Type B pancreatic cell (in vitro differentiated cells): ENCODE results near the gene IL12RB1. TPM values are rescaled to one million over a fixed set of nuclear protein-coding genes. Genes with fewer than 3 reads are reported as not detected.

Source experiments
- DNase-seq: peaks from one replicate; pipeline ENCODE4 v3.0.0; 2021; ENCODE audit warnings: mixed read lengths; ENCODE audit not compliant: unreplicated experiment; ENCODE audit errors: extremely low spot score
- H3K27ac Mint-ChIP-seq: 2 replicates; pipeline ENCODE4 v1.8.0; 2021; ENCODE audit warnings: mild to moderate bottlenecking, mixed read lengths
- H3K27me3 Mint-ChIP-seq: 2 replicates; pipeline ENCODE4 v1.8.0; 2021; ENCODE audit warnings: mixed read lengths
- H3K36me3 Mint-ChIP-seq: 2 replicates; pipeline ENCODE4 v1.8.0; 2021; ENCODE audit warnings: mixed read lengths
- H3K4me1 Mint-ChIP-seq: one replicate; pipeline ENCODE4 v1.8.0; 2021; ENCODE audit warnings: mixed read lengths; ENCODE audit not compliant: unreplicated experiment
- H3K4me3 Mint-ChIP-seq: 2 replicates; pipeline ENCODE4 v1.8.0; 2021; ENCODE audit warnings: mild to moderate bottlenecking, mixed read lengths
- H3K9me3 Mint-ChIP-seq: 2 replicates; pipeline ENCODE4 v1.8.0; 2021; ENCODE audit warnings: mixed read lengths
- CTCF ChIP-seq: fragments of 200-600 bp; sonication (generic); conservative IDR thresholded peaks from 2 replicates; pipeline ENCODE4 v1.5.0; 2021; ENCODE audit warnings: antibody characterized with exemption, mild to moderate bottlenecking
- total RNA-seq: library from RNA; stranded (reverse); gene quantifications from 2 replicates; pipeline ENCODE4 v1.2.1, GENCODE V29; 2021; ENCODE audit warnings: low replicate concordance

IL12RB1 gene
- total RNA-seq, 1 donor from 2014 or later = not detected

- no peak for TF ChIP-seq CTCF
- H3K27ac Mint-ChIP-seq = no peak overlapping the region
- no peaks in the 10 kb centered on the region for H3K4me1 Mint-ChIP-seq
- no peak overlapping the region for H3K4me3 Mint-ChIP-seq
- peaks cover 8% of the 10 kb centered on the region for H3K27me3 Mint-ChIP-seq
- H3K36me3 Mint-ChIP-seq = no peaks in the 10 kb centered on the region
- no peak for DNase-seq
- no peaks in the 10 kb centered on the region for H3K9me3 Mint-ChIP-seq
These were observed 57.0 kb downstream of the IL12RB1 start for GRCh38 chr19:18029617-18030338.

- Mint-ChIP-seq H3K27ac (no peak overlapping the region), H3K27me3 (peaks cover 8% of the 10 kb centered on the region), H3K9me3 (no peaks in the 10 kb centered on the region), H3K4me1 (peaks cover 3% of the 10 kb centered on the region), H3K36me3 (no peaks in the 10 kb centered on the region), H3K4me3 (no peak overlapping the region)
- no peak for TF ChIP-seq CTCF
- no peak for DNase-seq
These were observed 59.6 kb downstream of the IL12RB1 start for GRCh38 chr19:18027151-18027550.

GRCh38 chr19:18023622-18024251 lies 63.0 kb downstream of the IL12RB1 start:
- no peak overlapping the region for H3K4me3 Mint-ChIP-seq
- no peak for DNase-seq
- no peaks in the 10 kb centered on the region for H3K9me3 Mint-ChIP-seq
- H3K27me3 Mint-ChIP-seq = peaks cover 4% of the 10 kb centered on the region
- peaks cover 4% of the 10 kb centered on the region for H3K4me1 Mint-ChIP-seq
- no peak overlapping the region for H3K27ac Mint-ChIP-seq
- no peak for TF ChIP-seq CTCF
- no peaks in the 10 kb centered on the region for H3K36me3 Mint-ChIP-seq

DNA sequence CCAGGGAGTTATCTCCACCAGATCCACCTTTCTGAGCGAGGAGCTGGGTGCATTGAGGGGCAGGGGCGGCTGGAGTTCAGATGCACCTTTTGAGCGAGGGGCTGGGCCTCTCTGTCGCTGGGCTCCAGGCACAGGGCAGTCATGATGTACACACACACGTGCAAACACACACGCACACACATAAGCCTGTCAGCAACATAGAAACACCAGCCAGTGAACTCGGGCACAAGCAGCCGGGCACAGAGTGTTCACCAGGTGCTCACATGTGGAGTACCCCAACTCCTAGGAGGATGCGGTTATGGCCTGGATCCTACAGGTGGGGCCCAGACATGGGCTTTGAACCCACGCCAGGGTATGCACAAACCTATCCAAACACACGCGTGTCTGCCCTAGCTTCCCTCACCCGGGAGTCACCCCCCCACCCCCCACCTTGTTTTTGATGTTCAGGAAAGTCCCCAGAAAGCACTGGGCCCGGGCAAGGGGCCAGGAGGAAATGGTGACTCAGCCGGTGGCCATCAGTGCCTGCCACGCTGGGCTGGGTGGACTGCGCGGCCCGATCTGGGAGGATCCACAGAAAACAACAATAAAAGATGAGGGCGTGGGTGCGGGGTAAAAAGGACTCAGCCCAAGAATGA lies 65.5 kb downstream of the IL12RB1 start:
- H3K27ac Mint-ChIP-seq = no peak overlapping the region
- H3K4me3 Mint-ChIP-seq = no peak overlapping the region
- DNase-seq = no peak
- no peaks in the 10 kb centered on the region for H3K27me3 Mint-ChIP-seq
- H3K36me3 Mint-ChIP-seq = no peaks in the 10 kb centered on the region
- no peak for TF ChIP-seq CTCF
- no peaks in the 10 kb centered on the region for H3K9me3 Mint-ChIP-seq
- peaks cover 4% of the 10 kb centered on the region for H3K4me1 Mint-ChIP-seq

DNA sequence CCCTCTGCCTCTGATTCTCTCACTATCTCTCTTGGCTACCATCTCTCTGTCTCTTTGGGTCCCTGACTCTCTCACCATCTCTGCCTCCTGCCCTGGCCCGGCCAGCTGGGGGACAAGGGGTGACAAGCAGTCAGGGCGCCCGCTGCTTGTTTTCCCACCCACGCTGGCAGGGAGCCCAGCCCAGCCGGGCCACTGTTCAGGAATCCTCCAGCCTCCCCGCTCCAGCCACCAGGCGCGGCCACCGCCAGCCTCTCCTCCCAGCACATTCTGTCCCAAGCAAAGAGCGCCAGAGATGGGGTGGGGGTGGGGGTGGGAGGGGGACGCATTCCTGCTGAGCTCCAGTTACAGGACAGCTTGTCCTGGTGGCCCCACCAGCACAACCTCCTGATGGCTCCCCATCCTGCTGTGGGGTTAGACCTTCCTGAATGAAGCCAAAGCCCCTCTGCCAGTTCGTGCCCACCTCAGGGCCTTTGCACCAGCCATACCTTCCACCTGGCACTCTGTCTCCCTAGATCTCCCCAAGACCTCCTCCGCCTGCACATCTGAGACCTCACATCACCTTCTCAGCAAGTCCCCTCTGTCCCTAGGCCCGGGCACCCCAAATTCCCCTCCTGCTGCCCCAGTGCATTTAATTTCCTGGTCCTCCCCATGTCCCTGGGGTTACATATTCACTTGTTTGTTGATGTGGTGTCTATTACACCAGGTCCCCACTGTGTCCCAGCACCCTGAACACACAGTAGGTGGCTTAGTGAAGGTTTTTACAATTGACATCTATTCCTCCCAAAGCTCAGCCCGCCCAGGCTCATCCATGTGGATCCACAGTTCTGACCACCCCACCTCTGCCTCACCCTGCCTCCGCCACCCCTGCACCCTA lies 66.3 kb downstream of the IL12RB1 start:
- Mint-ChIP-seq H3K4me3 (no peak overlapping the region), H3K27ac (no peak overlapping the region), H3K36me3 (no peaks in the 10 kb centered on the region), H3K27me3 (no peaks in the 10 kb centered on the region), H3K4me1 (peaks cover 4% of the 10 kb centered on the region), H3K9me3 (no peaks in the 10 kb centered on the region)
- TF ChIP-seq CTCF = no peak
- DNase-seq = no peak
